PC-3 (cell line): ENCODE measurements around the gene COLGALT1. TPM values are rescaled to one million over a fixed set of nuclear protein-coding genes. Genes with fewer than 3 reads are reported as not detected.

Source experiments
- ATAC-seq: fragments of 200-7000 bp; cut with Tn5 transposase; 2 replicates; pipeline ENCODE4 v1.9.1; 2020; ENCODE audit warnings: mild to moderate bottlenecking, moderate library complexity
- BruUV-seq: library from RNA; stranded (reverse); fragments of 400-500 nt; replicated peaks from 2 replicates; lab custom pipeline; 2021; lab: Mats Ljungman, UMichigan
- CTCF ChIA-PET: fragments of 300-600 bp; sonication (Branson Sonifier 250); formaldehyde crosslinking; loops from one replicate; lab custom pipeline; 2022; ENCODE audit warnings: antibody characterized with exemption; lab: Charles Lee
- POLR2A ChIA-PET: fragments of 300-600 bp; sonication (Branson Sonifier 250); formaldehyde crosslinking; loops from one replicate; lab custom pipeline; 2022; ENCODE audit warnings: antibody characterized with exemption; ENCODE audit not compliant: unreplicated experiment; lab: Charles Lee
- DNase-seq: peaks from one replicate; pipeline ENCODE4 v3.0.0-alpha.2; 2015
- H2AFZ ChIP-seq: fragments of 300-600 bp; sonication (generic); 2 replicates; pipeline ENCODE4 v1.6.0; 2016; ENCODE audit warnings: antibody characterized with exemption, low read length
- H3F3A ChIP-seq: fragments of 300-600 bp; sonication (generic); one replicate; pipeline ENCODE4 v1.6.0; 2017; ENCODE audit warnings: antibody characterized with exemption, low read length, control low read depth, mild to moderate bottlenecking; ENCODE audit not compliant: unreplicated experiment
- H3K27ac ChIP-seq: fragments of 300-600 bp; sonication (generic); 2 replicates; pipeline ENCODE4 v1.5.1; 2016; ENCODE audit warnings: mild to moderate bottlenecking, low read length
- H3K27me3 ChIP-seq: fragments of 300-600 bp; sonication (generic); 2 replicates; pipeline ENCODE4 v1.6.1; 2016; ENCODE audit warnings: low read length, mixed read lengths
- H3K36me3 ChIP-seq: fragments of 300-600 bp; sonication (generic); 2 replicates; pipeline ENCODE4 v1.6.1; 2016; ENCODE audit warnings: low read depth, mixed run types, low read length, mixed read lengths
- H3K4me1 ChIP-seq: fragments of 300-600 bp; sonication (generic); 2 replicates; pipeline ENCODE4 v1.5.1; 2016; ENCODE audit warnings: low read length; ENCODE audit not compliant: insufficient read depth
- H3K4me2 ChIP-seq: fragments of 300-600 bp; sonication (generic); 2 replicates; pipeline ENCODE4 v1.6.0; 2016; ENCODE audit warnings: low read length
- H3K4me3 ChIP-seq: fragments of 300-600 bp; sonication (generic); 2 replicates; pipeline ENCODE4 v1.5.1; 2016; ENCODE audit warnings: mild to moderate bottlenecking, low read length, mixed read lengths
- H3K79me2 ChIP-seq: fragments of 300-600 bp; sonication (generic); 2 replicates; pipeline ENCODE4 v1.6.1; 2017; ENCODE audit warnings: low read length, mixed read lengths
- H3K9ac ChIP-seq: fragments of 300-600 bp; sonication (generic); 2 replicates; pipeline ENCODE4 v1.6.0; 2016; ENCODE audit warnings: mild to moderate bottlenecking, low read length
- H3K9me2 ChIP-seq: fragments of 300-600 bp; sonication (generic); replicated peaks from 2 replicates; pipeline ENCODE4 v1.6.1; 2016; ENCODE audit warnings: mixed run types, low read length, mixed read lengths
- H3K9me3 ChIP-seq: fragments of 300-600 bp; sonication (generic); 2 replicates; pipeline ENCODE4 v1.6.1; 2016; ENCODE audit warnings: low read length, mixed read lengths
- H4K20me1 ChIP-seq: fragments of 300-600 bp; sonication (generic); 2 replicates; pipeline ENCODE4 v1.6.1; 2016; ENCODE audit warnings: low read length, mixed read lengths
- CTCF ChIP-seq: fragments of 300-600 bp; sonication (generic); conservative IDR thresholded peaks from 2 replicates; pipeline ENCODE4 v1.5.1; 2017; ENCODE audit warnings: antibody characterized with exemption, low read depth, mild to moderate bottlenecking, low read length
- EZH2 ChIP-seq: fragments of 300-600 bp; sonication (generic); IDR thresholded peaks from one replicate; pipeline ENCODE4 v1.6.1; 2017; ENCODE audit warnings: antibody characterized with exemption, mild to moderate bottlenecking, low read length; ENCODE audit not compliant: unreplicated experiment
- EZH2phosphoT487 ChIP-seq: fragments of 300-600 bp; sonication (generic); IDR thresholded peaks from 2 replicates; pipeline ENCODE4 v1.6.1; 2018; ENCODE audit warnings: mild to moderate bottlenecking, antibody characterized with exemption, low read length, borderline replicate concordance
- intact Hi-C: fragments of 100-400 bp; cut with micrococcal nuclease; formaldehyde crosslinking; loops from 2 replicates; pipeline ENCODE4 v1.9.0; 2023
- total RNA-seq: library from RNA; depleted of rRNA; stranded (reverse); fragments of >200 nt; gene quantifications from 2 replicates; pipeline ENCODE4 v1.2.3, GENCODE V29; 2014

Gene COLGALT1
- total RNA-seq, 1 experiment from 2014 or later, result 80.7 TPM

- intact Hi-C loops, result no loop called here
- Histone ChIP-seq H2AFZ (peak overlapping the region; percentile 57), H3K36me3 (no peaks in the 10 kb centered on the region)
Observed at GRCh38 chr19:17553256-17553655, 2.2 kb upstream of the COLGALT1 start.

GRCh38 chr19:17554968-17555479 is 425 bp upstream of the COLGALT1 start:
- POLR2A ChIA-PET, result no interaction called here
- H3K79me2 ChIP-seq, result peaks cover 20% of the 10 kb centered on the region
- H3K36me3 ChIP-seq, result peaks cover 8% of the 10 kb centered on the region; the same call in 1 of the 2 replicates
- BruUV-seq, result no TSS peak
- peaks cover 10% of the 10 kb centered on the region for H3F3A ChIP-seq
- H4K20me1 ChIP-seq, result no peaks in the 10 kb centered on the region
- intact Hi-C loops, result no loop called here
- H3K9me2 ChIP-seq, result no peaks in the 10 kb centered on the region
- no peaks in the 10 kb centered on the region for H3K27me3 ChIP-seq
- DNase-seq, result no peak
- no peak overlapping the region for H3K27ac ChIP-seq
- no peaks in the 10 kb centered on the region for H3K9me3 ChIP-seq
- H3K9ac ChIP-seq, result peak overlapping the region; percentile 89
- H3K4me1 ChIP-seq, result peaks cover 22% of the 10 kb centered on the region
- CTCF ChIA-PET, result no interaction called here
- peak overlapping the region; percentile 86 for H2AFZ ChIP-seq
- no peak for ATAC-seq
- TF ChIP-seq EZH2phosphoT487, result no peak
- no peak for TF ChIP-seq CTCF
- no peak for TF ChIP-seq EZH2
- peak overlapping the region; percentile 96 for H3K4me3 ChIP-seq
- H3K4me2 ChIP-seq, result peak overlapping the region; percentile 83

More at GRCh38 chr19:17553256-17553655, 2.2 kb upstream of the COLGALT1 start:
- ChIA-PET POLR2A (no interaction called here), CTCF (interaction anchor here (0.6 to 0.9 kb wide), 2 partner anchors 20 to 69 kb away, joined by 4 to 5 read pairs; no protein-coding TSS in a partner anchor)
- Histone ChIP-seq H3K9ac (no peak overlapping the region), H3K79me2 (peaks cover 20% of the 10 kb centered on the region), H3F3A (peaks cover 10% of the 10 kb centered on the region), H3K9me3 (no peaks in the 10 kb centered on the region), H4K20me1 (no peaks in the 10 kb centered on the region), H3K4me1 (peaks cover 22% of the 10 kb centered on the region), H3K9me2 (no peaks in the 10 kb centered on the region), H3K4me2 (peak overlapping the region; percentile 58), H3K4me3 (peak overlapping the region; percentile 17; the same call in 1 of the 2 replicates), H3K27me3 (no peaks in the 10 kb centered on the region), H3K27ac (peak overlapping the region; percentile 45; the same call in 1 of the 2 replicates)
- ATAC-seq (peak; percentile 2; the same call in 1 of the 2 replicates), DNase-seq (peak; percentile 80)
- no TSS peak for BruUV-seq
- no peak for TF ChIP-seq CTCF
- no peak for TF ChIP-seq EZH2
- TF ChIP-seq EZH2phosphoT487, result no peak
